Activated CD8-positive, alpha-beta T cell treated with anti-CD3 and anti-CD28 coated beads for 36 hours (primary cell): ENCODE results near the gene RPP25L. TPM values are rescaled to one million over a fixed set of nuclear protein-coding genes. Genes with fewer than 3 reads are reported as not detected.

Experiments used
- ATAC-seq: fragments of 200-7000 bp; cut with Tn5 transposase; one replicate; pipeline ENCODE4 v1.10.0; 2021; ENCODE audit warnings: mild to moderate bottlenecking, moderate library complexity
- CTCF ChIA-PET: fragments of 350-600 bp; sonication (Branson Sonifier 250); formaldehyde crosslinking; loops from one replicate; lab custom pipeline; 2021; ENCODE audit warnings: antibody characterized with exemption; lab: Charles Lee
- POLR2A ChIA-PET: fragments of 350-600 bp; sonication (Branson Sonifier 250); formaldehyde crosslinking; loops from one replicate; lab custom pipeline; 2021; ENCODE audit warnings: antibody characterized with exemption; lab: Charles Lee
- DNase-seq: peaks from one replicate; pipeline ENCODE4 v3.0.0-alpha.2; 2020
- H3K27ac Mint-ChIP-seq: one replicate; pipeline ENCODE4 v1.8.0; 2021; ENCODE audit warnings: mild to moderate bottlenecking, mixed read lengths
- H3K27me3 Mint-ChIP-seq: one replicate; pipeline ENCODE4 v1.8.0; 2021; ENCODE audit warnings: mixed read lengths
- H3K36me3 Mint-ChIP-seq: one replicate; pipeline ENCODE4 v1.8.0; 2021; ENCODE audit warnings: low read depth, mixed read lengths
- H3K4me1 Mint-ChIP-seq: one replicate; pipeline ENCODE4 v1.8.0; 2021; ENCODE audit warnings: low read depth, mixed read lengths
- H3K4me3 Mint-ChIP-seq: one replicate; pipeline ENCODE4 v1.8.0; 2021; ENCODE audit warnings: mild to moderate bottlenecking, moderate library complexity, mixed read lengths
- H3K9me3 Mint-ChIP-seq: one replicate; pipeline ENCODE4 v1.8.0; 2021; ENCODE audit warnings: mixed read lengths
- CTCF ChIP-seq: fragments of 200-600 bp; IDR thresholded peaks from one replicate; pipeline ENCODE4 v1.8.0; 2022; ENCODE audit warnings: antibody characterized with exemption, mild to moderate bottlenecking
- intact Hi-C: fragments of 100-400 bp; cut with micrococcal nuclease; formaldehyde crosslinking; loops from one replicate; pipeline ENCODE4 v1.10.0; 2022
- total RNA-seq, 2 experiments: library from RNA; stranded (reverse); gene quantifications; one replicate each; pipeline ENCODE4 v1.2.3, GENCODE V29; 2021

RPP25L gene
- 10 to 100 TPM; 37.9 to 38.7 TPM for total RNA-seq

- Mint-ChIP-seq H3K4me1 (peaks cover 20% of the 10 kb centered on the region), H3K27me3 (no peaks in the 10 kb centered on the region), H3K4me3 (peak within 1 kb of the TSS; percentile 87), H3K36me3 (peaks cover 17% of the 10 kb centered on the region), H3K9me3 (no peaks in the 10 kb centered on the region), H3K27ac (peak within 1 kb of the TSS; percentile 92)
- ATAC-seq: peak; percentile 97
- DNase-seq: peak; percentile 86
- no peak for TF ChIP-seq CTCF
- POLR2A ChIA-PET: interaction anchor here (1.0 to 2.2 kb wide), 4 partner anchors 9 to 34 kb away, joined by 4 to 35 read pairs (median 4); partner anchors contain the start of genes DCTN3, GALT and SIGMAR1
- CTCF ChIA-PET: interaction anchor here (0.9 to 8.3 kb wide), 9 partner anchors 8 to 235 kb away, joined by 3 to 142 read pairs (median 7); partner anchors contain the start of genes DCTN3, GALT, MYORG and SIGMAR1
- intact Hi-C loops: loop anchor here (2.0 kb wide), 1 partner anchor 23 kb away; no protein-coding TSS in a partner anchor
Observed at GRCh38 chr9:34611811-34612787, at the start of gene RPP25L. TSS of gene RPP25L (minus strand) at chr9:34612097. CDS start at chr9:34611296, 801 bp downstream.

GRCh38 chr9:34659592-34660253 is 47.8 kb upstream of the RPP25L start:
- no peak overlapping the region for H3K4me3 Mint-ChIP-seq
- H3K9me3 Mint-ChIP-seq: no peaks in the 10 kb centered on the region
- no peak for TF ChIP-seq CTCF
- POLR2A ChIA-PET: interaction anchor here (2.1 to 5.7 kb wide), 2 partner anchors 9 to 12 kb away, joined by 8 to 34 read pairs; partner anchors contain the start of genes GALT and IL11RA
- CTCF ChIA-PET: interaction anchor here (1.1 to 6.5 kb wide), 4 partner anchors 13 to 57 kb away, joined by 4 to 47 read pairs (median 8); partner anchors contain the start of gene GALT
- no peaks in the 10 kb centered on the region for H3K27me3 Mint-ChIP-seq
- peaks cover 5% of the 10 kb centered on the region for H3K36me3 Mint-ChIP-seq
- no peak for ATAC-seq
- DNase-seq: peak; percentile 26
- peaks cover 21% of the 10 kb centered on the region for H3K4me1 Mint-ChIP-seq
- intact Hi-C loops: no loop called here
- no peak overlapping the region for H3K27ac Mint-ChIP-seq

GRCh38 chr9:34658461-34658860 is 46.6 kb upstream of the RPP25L start:
- TF ChIP-seq CTCF: no peak
- H3K27me3 Mint-ChIP-seq: no peaks in the 10 kb centered on the region
- peaks cover 9% of the 10 kb centered on the region for H3K4me1 Mint-ChIP-seq
- intact Hi-C loops: no loop called here
- no peaks in the 10 kb centered on the region for H3K9me3 Mint-ChIP-seq
- H3K27ac Mint-ChIP-seq: no peak overlapping the region
- H3K36me3 Mint-ChIP-seq: peaks cover 5% of the 10 kb centered on the region
- DNase-seq (no peak), ATAC-seq (no peak)
- ChIA-PET CTCF (interaction anchor here (1.7 kb wide), 1 partner anchor 12 kb away, joined by 6 read pairs; the partner anchor contains the start of gene GALT), POLR2A (interaction anchor here (0.7 to 5.7 kb wide), 3 partner anchors 11 to 36 kb away, joined by 3 to 34 read pairs (median 5); partner anchors contain the start of genes GALT and SIGMAR1)
- H3K4me3 Mint-ChIP-seq: no peak overlapping the region

- ChIA-PET CTCF (interaction anchor here (0.7 to 1.7 kb wide), 3 partner anchors 8 to 22 kb away, joined by 3 to 6 read pairs (median 4); partner anchors contain the start of gene GALT), POLR2A (interaction anchor here (0.6 to 5.7 kb wide), 3 partner anchors 10 to 913 kb away, joined by 5 to 34 read pairs (median 5); partner anchors contain the start of genes GALT and SIGMAR1)
- H3K27me3 Mint-ChIP-seq: no peaks in the 10 kb centered on the region
- no peak for DNase-seq
- no peak overlapping the region for H3K27ac Mint-ChIP-seq
- intact Hi-C loops: no loop called here
- H3K4me1 Mint-ChIP-seq: peaks cover 12% of the 10 kb centered on the region
- peaks cover 8% of the 10 kb centered on the region for H3K36me3 Mint-ChIP-seq
- H3K4me3 Mint-ChIP-seq: no peak overlapping the region
- H3K9me3 Mint-ChIP-seq: no peaks in the 10 kb centered on the region
- no peak for TF ChIP-seq CTCF
- no peak for ATAC-seq
Observed at GRCh38 chr9:34656992-34657391, 45.1 kb upstream of the RPP25L start.
